Measurements from ENCODE around the gene HGF. TPM values are rescaled to one million over a fixed set of nuclear protein-coding genes. Genes with fewer than 3 reads are reported as not detected.

HGF gene
- total and polyA plus RNA-seq, 4 donors = 3.1 to 25.5 (median 12.3) TPM

DNA sequence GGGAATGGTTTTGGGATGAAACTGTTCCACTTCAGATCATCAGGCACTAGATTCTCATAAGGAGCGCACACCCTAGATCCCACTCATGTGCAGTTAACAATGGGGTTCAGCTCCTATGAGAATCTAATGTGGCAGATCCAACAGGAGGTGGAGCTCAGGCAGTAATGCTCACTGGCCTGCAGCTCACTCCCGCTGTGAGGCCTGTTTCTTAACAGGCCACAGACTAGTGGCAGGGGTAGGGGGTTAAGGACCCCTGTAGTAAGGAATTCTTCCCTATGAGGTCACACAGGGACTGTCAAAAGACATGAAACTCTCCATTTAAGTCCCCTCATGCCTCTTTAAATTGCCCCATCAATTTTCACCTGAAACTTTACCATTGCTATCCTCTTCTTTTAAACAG, 8.0 kb downstream of the HGF start:
- Histone ChIP-seq H3K4me1 (ENCODE audit: control insufficient read depth in 5 of 5, insufficient read depth in 5 of 5, low read length in 5 of 5) (peaks cover 0 to 41% (median 3%) of the 10 kb centered on the region in 5 donors), H3K9ac (ENCODE audit: insufficient read depth in 1 of 2, low read length in 2 of 2) (no peak overlapping the region), H3K9me3 (ENCODE audit: control insufficient read depth in 4 of 4, insufficient read depth in 3 of 4, low read length in 3 of 4) (no peaks in the 10 kb centered on the region), H3K4me3 (no peak overlapping the region), H3K27me3 (ENCODE audit: control insufficient read depth in 3 of 3, insufficient read depth in 3 of 3, low read length in 2 of 3) (no peaks in the 10 kb centered on the region), H3K36me3 (ENCODE audit: control insufficient read depth in 4 of 4, insufficient read depth in 4 of 4, low read length in 4 of 4) (peaks cover 1 to 8% (median 3%) of the 10 kb centered on the region in 4 donors), H3K27ac (ENCODE audit: low read depth in 1 of 2, low read length in 1 of 2) (no peak overlapping the region)
- TF ChIP-seq, protein P1, sequence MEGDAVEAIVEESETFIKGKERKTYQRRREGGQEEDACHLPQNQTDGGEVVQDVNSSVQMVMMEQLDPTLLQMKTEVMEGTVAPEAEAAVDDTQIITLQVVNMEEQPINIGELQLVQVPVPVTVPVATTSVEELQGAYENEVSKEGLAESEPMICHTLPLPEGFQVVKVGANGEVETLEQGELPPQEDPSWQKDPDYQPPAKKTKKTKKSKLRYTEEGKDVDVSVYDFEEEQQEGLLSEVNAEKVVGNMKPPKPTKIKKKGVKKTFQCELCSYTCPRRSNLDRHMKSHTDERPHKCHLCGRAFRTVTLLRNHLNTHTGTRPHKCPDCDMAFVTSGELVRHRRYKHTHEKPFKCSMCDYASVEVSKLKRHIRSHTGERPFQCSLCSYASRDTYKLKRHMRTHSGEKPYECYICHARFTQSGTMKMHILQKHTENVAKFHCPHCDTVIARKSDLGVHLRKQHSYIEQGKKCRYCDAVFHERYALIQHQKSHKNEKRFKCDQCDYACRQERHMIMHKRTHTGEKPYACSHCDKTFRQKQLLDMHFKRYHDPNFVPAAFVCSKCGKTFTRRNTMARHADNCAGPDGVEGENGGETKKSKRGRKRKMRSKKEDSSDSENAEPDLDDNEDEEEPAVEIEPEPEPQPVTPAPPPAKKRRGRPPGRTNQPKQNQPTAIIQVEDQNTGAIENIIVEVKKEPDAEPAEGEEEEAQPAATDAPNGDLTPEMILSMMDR (IDR thresholded peaks at IDR 0.05; ENCODE audit: control extremely low read depth, extremely low read depth) = no peak
- DNase-seq (no peak), ATAC-seq (ENCODE audit: insufficient read depth, low FRiP score) (no peak)
- WGBS, 2 donors = 97% methylated on average over 2 of the region's 2 CpGs

DNA sequence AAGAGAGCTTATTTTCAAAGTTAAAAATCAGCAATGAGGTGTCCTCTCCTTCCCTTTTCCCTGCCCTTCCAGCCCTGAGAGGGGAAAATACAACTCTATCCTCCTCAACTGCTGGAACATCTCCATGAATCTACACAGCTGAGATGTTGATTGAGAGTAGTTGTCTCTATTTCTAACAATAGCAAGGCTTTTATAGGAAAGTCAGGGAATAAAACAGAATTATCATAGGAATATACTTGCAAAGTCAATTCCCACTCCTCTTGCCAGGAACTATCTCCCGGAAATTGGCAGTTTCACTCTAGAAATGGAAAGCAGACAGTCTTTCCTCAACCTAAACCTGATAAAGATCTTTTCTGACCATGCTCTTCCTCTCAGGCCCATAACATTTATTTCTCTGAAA, 8.8 kb downstream of the HGF start:
- TF ChIP-seq, protein P1 (IDR thresholded peaks at IDR 0.05; ENCODE audit: control extremely low read depth, extremely low read depth) = no peak
- H3K4me1 ChIP-seq (ENCODE audit: control insufficient read depth in 5 of 5, insufficient read depth in 5 of 5, low read length in 5 of 5) = peaks cover 0 to 33% (median 3%) of the 10 kb centered on the region in 5 donors
- no peaks in the 10 kb centered on the region for H3K9me3 ChIP-seq (ENCODE audit: control insufficient read depth in 4 of 4, insufficient read depth in 3 of 4, low read length in 3 of 4)
- H3K4me3 ChIP-seq = no peak overlapping the region
- ATAC-seq (ENCODE audit: insufficient read depth, low FRiP score) (no peak), DNase-seq (no peak)
- no peaks in the 10 kb centered on the region for H3K27me3 ChIP-seq (ENCODE audit: control insufficient read depth in 3 of 3, insufficient read depth in 3 of 3, low read length in 2 of 3)
- H3K36me3 ChIP-seq (ENCODE audit: control insufficient read depth in 4 of 4, insufficient read depth in 4 of 4, low read length in 4 of 4) = peaks cover 1 to 15% (median 6%) of the 10 kb centered on the region in 4 donors
- no peak overlapping the region for H3K27ac ChIP-seq (ENCODE audit: low read depth in 1 of 2, low read length in 1 of 2)
- WGBS, 2 donors = 65 to 82% methylated on average over 1 of the region's 1 CpG
- no peak overlapping the region for H3K9ac ChIP-seq (ENCODE audit: insufficient read depth in 1 of 2, low read length in 2 of 2)

DNA sequence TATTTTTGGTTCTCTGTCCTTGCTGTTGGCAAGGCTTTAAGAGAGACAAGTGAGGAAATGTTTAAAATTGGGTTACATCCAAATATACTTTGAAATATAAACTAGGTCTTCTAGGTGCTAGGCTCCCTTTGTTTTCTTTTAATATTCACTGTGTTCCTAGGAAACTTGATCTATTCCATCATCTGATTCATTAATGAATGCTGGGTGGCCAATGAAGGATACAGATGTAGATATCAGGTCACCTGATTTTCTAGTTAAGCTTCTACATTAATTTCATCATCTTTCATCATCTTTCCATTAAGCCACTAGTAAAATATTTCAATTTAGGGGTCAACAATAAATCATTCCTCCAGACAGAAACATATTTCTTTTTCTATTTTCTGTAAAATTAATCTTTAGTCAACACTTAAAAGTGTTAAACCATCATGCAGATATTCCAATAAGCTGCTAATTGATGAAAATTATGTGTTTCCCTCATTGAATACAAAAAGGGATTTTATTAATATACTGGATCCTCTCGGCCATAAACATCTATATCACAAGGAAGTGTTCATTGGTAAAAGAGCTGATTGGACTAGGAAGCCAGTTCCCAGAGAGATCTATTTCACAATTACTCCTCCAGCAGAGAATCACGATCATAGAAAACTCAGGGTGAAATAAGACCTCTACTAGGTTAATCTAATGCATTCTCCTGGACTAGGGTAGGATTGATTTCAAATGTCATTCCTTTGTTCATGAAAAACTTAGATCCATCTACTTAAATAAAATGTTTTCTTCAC, 14.7 kb downstream of the HGF start:
- ATAC-seq (ENCODE audit: insufficient read depth, low FRiP score) (no peak), DNase-seq (no peak)
- H3K36me3 ChIP-seq (ENCODE audit: control insufficient read depth in 4 of 4, insufficient read depth in 4 of 4, low read length in 4 of 4) = peaks cover 1 to 22% (median 9%) of the 10 kb centered on the region in 4 donors
- no peak overlapping the region for H3K4me3 ChIP-seq
- no peaks in the 10 kb centered on the region for H3K27me3 ChIP-seq (ENCODE audit: control insufficient read depth in 3 of 3, insufficient read depth in 3 of 3, low read length in 2 of 3)
- H3K9me3 ChIP-seq (ENCODE audit: control insufficient read depth in 4 of 4, insufficient read depth in 3 of 4, low read length in 3 of 4) = no peaks in the 10 kb centered on the region
- no peak overlapping the region for H3K27ac ChIP-seq (ENCODE audit: low read depth in 1 of 2, low read length in 1 of 2)
- H3K4me1 ChIP-seq (ENCODE audit: control insufficient read depth in 5 of 5, insufficient read depth in 5 of 5, low read length in 5 of 5) = no peaks in the 10 kb centered on the region
- H3K9ac ChIP-seq (ENCODE audit: insufficient read depth in 1 of 2, low read length in 2 of 2) = no peak overlapping the region
- TF ChIP-seq, protein P1 (IDR thresholded peaks at IDR 0.05; ENCODE audit: control extremely low read depth, extremely low read depth) = no peak
- whole genome bisulfite sequencing, 2 donors = 89 to 92% methylated on average over 2 of the region's 2 CpGs

Measured in lung (tissue), 12 donors.